Left renal cortex interstitium (tissue), 4 donors: ENCODE measurements around the gene STK39. TPM values are rescaled to one million over a fixed set of nuclear protein-coding genes. Genes with fewer than 3 reads are reported as not detected.
"Not testable (repeated sequence)": the region's sequence is repeated elsewhere in the genome, so short reads cannot be mapped to it uniquely, and the experiment has no call there.

Experiments
- DNase-seq, 4 donors: peaks; one replicate each; pipeline ENCODE4 v3.0.0-alpha.2; 2013; ENCODE audit warnings: low read depth in 4 of 4, low spot score in 2 of 4, missing footprints in 1 of 4
- polyA plus RNA-seq, 4 donors: library from polyadenylated mRNA; unstranded; fragments of 120-200 nt; gene quantifications; one replicate each; pipeline ENCODE4 v1.2.1, GENCODE V29; 2013; ENCODE audit not compliant: insufficient read length in 4 of 4

STK39 gene
- 10 to 100 TPM; 30.3 to 34.6 (median 32.4) TPM for polyA plus RNA-seq

DNA sequence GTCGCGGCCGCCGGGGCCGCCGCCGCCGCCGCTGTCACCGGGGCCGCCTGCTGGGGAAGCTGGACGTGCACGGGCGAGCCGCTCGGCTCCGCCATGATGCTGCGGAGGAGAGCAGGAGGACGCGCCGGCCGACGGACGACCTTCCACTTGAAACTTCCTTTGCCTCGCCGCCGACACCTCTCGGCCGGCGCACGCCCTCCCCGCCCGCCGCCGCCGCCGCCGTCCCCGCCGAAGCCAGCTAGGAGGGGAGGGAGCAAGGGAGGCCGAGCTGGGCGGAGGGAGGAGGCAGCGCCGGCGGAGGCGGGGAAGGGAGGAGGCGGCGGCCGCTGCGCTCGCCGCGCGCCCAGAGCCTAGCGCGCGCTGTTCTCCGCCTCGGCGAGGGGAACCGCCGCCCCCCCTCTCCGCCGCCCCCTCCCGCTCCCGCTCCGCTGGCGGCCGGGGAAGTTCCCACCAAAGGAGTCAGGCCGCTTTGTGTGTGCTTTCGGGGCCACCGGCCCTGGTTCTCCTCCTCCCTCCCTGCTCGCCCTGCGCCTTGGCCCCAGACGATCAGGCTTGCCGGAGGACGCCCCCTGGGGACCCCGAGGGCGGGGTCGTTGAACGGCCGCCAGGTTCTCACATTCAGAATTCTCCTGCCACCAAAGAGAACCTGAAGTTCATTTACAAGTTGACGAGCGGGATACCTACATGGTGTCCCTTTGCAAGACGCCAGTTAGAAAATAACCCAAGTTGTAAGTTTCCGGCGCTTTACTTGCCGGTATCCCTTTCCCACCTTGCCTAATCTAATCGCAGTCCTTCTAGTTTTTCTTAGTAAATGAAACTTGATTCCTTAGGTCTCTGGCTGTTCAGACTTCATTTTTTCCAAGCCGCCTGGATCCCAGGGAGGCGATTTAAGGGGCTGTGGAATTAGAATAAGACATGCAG is at the start of gene STK39:
STK39 (minus strand) TSS at position 255 of the 921 bp plus-strand sequence; CDS start at position 95, 160 bp downstream.
- DNase-seq = peak in 2 of 4 donors; percentile 69 to 78

DNA sequence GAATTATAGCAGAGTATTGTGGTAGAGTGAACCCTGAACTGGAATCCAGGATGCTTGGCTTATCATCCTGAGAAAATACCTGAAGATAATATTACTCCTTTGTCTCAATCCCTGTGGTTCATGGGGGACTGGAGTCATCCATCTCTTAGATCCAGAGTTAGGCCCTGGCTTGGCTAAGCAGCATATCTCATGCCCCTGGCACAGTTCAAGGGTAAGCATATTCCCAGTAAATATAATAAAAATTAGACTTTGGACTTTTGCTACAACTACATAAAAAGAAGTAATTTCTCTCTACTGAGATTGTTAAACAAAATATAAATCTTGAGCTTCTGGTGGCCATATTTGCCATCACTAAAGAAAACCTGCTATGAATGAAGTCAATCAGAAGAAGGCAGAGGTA is 47.7 kb upstream of the STK39 start:
- no peak for DNase-seq

DNA sequence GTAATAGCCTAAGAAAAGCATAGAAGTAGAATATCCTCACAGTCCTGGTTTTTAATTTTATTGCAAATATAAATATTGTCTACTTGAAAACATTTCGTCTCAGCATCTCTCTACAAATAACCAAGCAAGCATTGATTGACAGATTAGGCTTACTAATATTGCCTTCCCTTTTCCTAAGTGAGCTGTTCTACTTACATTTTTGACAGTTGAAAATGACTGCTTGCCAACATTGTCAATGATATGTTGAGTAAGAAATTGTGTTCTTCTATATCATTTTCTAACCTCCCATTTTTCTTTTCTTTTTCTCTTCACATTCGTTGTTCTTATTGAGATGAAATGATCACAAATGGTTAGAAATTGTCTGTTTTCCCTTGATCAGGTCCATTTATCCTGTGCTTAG is 47.0 kb upstream of the STK39 start:
- no peak for DNase-seq

DNA sequence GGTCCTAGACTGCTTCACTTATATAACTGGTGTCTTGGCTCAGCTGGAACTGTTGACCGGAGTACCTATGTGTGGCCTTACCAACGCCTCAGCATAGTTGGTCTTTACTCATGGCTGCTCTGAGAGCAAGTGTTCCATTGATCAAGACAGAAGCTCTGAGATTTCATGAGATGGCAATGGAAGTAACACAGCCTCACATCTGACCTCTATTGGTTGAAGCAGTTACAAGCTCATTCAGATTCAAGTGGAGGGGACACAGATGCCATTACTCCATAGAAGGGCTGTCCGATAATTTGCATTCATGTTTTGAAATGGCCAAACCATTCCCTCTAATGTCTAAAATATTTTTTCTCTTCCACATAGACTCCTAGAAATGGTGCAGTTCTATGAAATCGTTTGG is 46.4 kb upstream of the STK39 start:
- no peak for DNase-seq

DNA sequence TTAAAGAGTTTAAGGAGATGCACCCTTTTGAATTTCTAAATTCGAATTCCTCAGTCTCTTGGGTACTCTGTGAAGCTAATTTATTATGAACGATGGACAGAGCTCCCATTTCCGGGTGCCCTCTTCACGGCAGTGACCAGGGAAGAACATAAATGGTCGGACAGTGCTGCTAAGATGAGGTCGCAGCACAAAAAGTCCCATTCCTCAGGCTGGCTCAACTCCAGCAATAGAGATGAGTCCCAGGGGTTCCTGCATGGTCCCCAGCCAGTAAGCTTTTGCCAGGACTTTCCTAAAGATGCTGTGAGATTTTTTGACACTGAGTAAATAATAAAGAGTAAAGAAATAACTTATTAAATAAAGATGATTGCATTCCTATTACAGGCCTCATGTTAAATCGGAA is 43.0 kb upstream of the STK39 start:
- no peak for DNase-seq

DNA sequence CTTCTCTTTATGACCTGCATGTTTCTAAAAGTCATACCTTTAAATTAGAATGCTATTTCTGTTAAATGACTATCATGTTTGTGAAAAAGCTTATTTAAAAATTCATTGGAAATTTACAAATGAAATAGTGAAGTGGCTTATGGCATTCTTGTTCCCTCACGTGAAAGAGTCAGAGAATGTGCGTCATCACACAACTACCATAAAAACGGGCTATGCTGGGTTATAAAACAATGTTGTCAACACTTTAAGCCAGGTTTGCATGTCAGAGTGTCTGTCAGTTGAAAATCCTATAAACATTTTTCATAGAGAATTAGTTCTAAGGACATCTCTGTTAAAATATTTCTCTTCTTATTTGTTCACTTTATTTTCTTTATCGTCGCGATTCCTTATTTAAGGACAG is 42.5 kb upstream of the STK39 start:
- DNase-seq = no peak

DNA sequence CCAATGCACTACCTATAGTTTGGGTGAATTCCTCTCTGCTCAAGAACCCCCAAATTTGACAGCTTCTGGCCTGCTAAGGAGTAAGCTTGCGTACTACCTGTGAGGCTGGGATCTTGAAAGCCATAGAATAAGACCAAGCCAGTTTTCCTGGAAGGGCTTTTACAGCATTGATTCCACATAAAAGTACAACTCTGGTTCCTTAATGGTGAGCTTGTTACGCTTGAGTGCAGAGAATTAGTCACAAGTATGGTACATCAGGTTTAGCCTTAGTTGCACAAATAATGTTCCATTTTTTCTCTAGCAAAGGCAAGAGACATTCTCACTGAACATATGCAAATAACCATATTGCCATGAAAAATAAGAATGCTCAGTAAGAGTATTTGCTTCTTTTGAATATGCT is 39.1 kb upstream of the STK39 start:
- DNase-seq = no peak

DNA sequence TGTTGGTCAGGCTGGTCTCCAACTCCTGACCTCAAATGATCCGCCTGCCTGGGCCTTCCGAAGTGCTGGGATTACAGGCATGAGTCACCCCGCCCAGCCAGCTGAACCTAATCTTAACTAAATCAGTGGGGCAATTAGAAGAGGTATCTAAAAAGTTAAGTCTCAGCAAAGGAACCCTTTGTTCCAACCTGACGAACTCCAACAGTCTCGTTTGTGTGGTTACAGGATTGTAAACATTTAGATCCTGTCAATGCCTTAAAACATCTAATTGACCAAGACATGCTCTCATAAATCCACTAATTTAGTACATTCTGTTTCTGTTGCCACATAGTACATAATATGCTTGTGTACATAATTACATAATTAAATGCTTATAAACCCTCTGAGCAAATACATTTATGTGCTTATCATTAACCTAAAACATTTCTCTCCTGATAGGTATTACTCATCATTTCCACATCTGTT is 31.1 kb upstream of the STK39 start:
- DNase-seq = no peak

DNA sequence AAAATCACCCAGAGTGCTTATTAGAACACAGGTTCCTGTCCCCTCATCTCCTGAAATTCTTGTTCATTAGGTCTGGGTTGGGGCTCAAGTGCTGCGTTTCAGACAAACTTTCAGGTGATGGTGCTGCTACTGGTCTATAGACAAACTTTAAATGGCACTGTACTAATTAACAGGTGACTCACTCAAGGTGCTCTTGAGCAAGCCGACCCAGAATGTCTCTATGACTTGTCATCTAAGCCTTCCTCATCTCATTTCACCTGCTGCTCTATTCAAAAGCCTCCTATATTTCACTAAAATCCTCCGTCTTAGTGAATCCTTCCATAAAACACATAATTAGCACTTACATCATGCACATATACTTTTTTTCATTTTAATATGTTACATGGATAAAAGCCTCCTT is 29.9 kb upstream of the STK39 start:
- no peak for DNase-seq

DNA sequence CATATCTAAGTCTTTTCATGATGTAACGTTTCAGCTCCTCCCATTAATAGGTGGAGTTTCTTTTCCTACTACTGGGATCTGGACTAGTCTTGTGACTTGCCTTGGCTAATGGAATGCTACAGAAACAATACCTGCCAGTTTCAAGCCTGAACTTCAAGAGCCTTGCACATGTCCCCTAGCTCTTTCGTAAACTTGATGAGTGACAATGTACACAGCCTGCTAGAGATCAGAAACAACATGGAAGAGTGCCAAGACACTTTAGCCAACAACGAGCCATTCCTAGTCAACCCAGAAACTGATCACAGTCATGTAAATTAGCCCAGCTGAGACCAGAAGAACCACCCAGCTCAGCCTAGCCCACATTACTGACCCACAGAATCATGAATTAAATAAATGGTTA is 24.8 kb upstream of the STK39 start:
- no peak for DNase-seq

DNA sequence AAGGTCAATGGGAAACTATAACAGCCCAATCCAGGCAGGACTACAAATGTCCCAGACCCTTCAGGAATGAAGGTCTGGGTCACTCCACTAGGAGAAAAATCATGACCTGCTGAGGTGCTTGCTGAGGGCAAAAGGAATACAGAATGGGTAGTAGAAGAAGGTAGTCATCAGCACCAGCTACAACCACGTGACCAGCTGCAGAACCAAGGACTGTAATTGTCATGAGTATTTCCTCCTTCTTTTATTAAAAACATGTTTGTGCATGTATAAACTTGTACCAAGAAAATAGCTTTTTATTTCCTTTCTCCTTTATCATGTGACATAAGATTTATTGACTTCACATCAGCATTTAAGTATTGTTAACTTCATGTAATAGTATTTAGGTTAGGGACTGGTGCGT is 15.5 kb upstream of the STK39 start:
- not testable (repeated sequence) for DNase-seq

DNA sequence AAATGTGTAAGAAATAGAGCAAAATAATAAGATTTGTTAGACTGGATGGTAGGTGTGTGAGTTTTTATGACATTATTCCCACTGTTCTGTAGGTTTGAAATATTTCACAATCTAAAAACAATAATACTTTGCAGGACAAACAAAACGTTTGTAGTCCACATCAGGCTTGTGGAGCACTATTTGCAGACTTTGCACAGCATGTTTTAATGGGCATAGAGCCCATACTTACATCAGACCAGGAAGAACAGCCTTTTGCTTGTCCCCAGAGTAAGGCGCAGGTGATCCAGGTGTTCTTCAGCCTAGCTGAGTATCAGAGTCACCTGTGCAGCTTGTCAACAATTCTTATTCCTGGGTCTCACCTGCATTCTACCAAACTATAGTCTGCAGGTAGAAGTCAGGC is 9.1 kb upstream of the STK39 start:
- DNase-seq = no peak

DNA sequence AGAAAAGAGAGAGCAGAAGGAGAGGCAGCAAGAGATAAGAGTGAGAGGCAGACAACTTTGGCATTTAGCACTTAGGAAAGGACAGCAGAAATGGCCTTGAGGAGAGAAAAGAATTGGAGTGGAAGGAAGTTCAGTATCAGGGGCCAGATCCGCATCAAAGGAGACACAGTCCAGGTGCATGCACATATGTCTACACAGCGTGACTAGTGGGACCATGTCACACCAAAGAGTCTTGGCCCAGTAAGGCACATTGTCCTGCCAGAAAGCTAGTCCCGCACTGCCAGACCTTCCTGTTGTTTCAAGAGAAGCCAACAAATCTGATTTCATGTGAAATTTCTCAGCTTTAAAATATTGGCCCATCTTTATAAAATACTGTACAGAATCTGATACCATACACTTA is 8.5 kb upstream of the STK39 start:
- DNase-seq = no peak

DNA sequence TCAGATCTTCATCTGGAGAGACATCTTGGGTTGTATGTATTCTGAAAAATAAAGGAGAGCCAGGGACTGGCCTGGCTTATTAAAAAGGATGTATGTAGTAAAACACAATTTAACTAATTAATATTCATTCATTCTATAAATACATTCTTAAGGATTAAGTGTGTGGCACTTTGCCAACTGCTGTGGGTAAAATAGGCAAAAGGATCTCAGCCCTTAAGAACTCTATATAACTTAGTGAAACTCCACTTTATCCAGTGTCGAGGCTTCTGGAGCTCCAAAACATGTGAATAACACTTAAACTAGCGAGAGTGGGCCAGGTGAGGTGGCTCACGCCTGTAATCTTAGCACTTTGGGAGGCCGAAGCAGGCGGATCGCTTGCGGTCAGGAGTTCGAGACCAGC is 7.7 kb upstream of the STK39 start:
- no peak for DNase-seq

DNA sequence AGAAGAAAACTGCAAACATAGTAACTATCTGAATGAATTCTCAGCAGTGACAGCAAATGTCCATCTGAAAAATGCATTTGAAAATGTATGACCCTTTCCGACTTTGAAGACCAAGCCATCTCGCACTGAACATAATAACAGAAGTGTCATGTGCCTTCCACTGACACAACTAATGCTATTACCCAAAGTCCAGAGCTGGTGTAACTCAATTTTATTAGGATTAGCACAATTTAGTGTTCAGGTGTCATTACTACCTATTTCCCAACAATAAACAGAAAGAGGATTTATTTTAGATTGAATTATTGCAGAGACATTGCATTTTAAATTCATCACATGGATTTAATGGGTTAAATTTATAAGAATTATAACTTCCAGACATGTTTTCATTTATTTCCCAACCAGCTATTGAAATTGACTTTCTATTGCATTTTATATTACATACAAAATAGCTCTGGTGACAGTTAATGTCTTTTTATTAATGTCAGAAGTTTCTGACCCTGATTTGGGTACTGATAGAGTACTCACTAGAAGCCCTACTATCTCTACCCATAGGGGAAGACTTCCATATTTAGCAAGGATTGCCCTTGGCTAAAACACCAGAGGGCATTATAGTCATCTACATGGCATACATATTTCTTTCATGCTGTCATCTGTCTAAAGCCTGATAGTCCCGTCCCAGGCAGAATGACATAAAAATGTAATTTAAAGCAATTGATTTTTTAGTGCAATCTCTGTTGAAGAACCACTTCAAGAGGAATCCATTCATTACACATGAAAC is 7.0 kb upstream of the STK39 start:
- no peak for DNase-seq

DNA sequence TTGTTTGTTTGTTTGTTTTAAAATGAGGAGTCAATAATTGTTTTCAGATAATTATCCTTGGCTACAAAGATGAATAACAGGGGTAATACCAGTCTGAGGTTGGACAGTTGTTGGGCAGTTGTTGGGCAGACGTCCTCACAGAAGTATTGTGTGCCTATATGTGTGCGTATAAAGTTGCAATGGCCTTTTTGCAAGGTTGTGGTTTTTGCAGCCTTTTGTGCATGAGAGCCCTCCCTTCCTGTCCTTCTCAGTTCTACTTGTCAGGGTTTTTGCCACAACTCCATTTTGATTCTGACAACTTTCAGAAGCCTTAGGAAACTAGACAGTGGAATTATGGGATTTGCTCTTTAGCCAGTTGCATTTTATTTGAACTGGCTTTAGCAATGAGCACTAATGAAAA is 6.0 kb upstream of the STK39 start:
- no peak for DNase-seq

DNA sequence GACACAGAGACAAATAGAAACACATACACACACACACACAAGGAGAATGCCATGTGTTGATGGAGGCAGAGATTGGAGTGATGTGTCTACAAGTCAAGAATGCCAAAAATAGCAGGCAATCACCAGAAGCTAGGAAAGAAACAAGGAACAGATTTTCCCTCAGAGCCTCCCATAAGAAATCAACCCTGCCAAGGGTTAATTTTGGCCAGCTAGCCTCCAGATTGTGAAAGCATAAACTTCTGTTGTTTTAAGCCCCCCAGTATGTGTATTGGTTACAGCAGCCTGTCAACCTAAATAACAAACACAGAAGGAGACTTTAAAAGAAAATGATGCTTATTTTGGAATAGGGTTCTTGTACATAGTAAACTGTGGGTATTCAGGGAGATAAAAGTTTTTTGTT is 5.6 kb upstream of the STK39 start:
- DNase-seq = no peak

DNA sequence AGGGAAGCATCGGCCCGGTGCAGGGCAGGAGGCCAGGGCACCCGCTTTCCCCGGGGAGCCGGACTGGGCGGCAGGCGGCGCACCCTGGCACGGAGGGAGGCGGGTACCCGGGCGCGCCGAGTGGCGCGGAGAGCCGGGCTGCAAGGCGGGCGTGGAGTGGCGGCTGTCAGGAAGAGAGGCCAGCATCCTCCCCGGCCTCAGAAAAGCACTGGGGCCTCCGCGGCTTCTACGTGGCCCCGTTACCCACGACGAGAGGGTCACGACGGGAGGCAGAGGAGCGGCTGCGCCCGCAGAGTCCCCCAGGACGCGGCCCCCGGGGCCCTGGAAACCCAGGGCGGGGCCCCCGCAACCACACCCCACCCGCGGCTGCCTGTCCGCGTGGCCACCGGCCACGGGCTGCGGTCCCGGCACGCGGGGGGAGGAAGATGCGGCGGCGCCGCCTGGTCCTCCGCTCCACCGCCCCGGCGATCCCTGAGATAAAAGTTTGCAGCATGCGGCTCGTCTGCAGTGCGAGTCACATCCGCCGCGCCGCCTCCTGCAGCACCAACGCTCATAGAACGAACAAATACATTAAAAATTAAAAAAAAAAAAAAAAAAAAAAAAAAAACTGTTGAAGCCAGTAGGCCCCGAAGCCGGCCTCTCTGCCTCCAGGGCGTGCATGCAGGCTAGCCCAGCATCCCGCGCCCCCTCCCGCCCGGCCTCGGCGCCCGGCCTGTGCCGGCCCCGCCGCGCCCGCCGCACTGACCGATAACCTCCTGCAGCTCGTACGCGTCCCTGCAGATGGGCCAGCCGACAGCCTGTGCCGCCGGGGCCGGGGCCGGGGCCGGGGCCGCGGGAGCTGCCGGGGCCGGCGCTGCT is 683 bp downstream of the STK39 start:
- no peak for DNase-seq

DNA sequence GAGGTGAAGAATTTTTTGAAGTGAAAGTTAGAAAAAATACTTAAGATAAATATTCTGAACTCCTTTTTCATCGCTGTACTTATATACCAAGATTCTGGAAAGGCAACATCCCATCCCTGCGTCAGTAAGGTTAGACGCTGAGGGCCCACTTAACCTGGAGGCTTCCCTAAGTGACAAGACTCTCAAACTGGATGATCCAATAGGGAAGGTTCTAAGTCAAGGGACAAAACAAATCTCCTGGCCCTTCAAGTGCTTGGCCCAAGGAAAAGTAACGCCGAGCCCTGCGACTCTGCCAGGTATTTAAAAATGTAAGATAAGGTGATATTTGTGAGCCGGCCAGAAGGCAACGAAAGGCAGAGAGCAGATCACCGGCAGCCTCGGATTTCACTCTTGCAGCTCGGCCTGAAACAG is 1.3 kb downstream of the STK39 start:
- no peak for DNase-seq

DNA sequence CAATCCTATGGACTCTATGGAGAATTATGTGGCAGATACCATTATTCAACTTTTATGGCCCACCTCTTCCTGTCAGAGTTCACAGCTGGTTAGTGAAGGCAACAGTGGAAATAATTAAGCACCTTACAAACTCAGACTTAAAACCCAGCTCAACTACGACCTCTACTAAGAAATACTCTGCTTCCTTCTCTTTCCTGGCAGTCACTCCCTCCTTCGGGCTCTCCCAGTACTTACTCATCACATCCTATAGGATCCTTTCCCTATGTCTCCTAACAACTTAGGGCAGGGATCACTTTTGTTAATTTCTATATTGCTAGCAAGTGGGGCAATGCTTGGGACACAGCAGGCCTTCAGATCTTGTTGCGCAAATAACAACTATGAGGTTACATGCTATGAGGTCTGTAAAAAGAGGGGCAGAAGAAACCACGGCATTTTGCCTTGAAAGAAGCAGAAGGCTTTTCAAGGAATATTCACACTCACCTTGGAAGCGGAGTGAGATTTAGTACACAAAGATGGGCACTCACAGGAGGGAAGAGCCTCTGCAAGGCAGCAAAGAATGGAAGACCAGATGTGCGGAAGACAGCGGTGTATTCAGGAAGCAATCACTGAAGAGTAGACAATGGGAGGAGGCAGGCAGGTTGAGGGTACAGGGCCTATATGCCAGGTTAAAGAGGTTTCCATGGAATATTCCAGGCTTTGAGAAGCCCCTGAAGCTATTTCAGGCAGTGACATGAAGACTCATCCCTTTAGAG is 2.1 kb downstream of the STK39 start:
- DNase-seq = no peak
